Measurements from ENCODE around the gene RELL2. TPM values are rescaled to one million over a fixed set of nuclear protein-coding genes. Genes with fewer than 3 reads are reported as not detected.

The RELL2 gene
- total RNA-seq, 1 donor from 2014 or later = 12.9 TPM

DNA sequence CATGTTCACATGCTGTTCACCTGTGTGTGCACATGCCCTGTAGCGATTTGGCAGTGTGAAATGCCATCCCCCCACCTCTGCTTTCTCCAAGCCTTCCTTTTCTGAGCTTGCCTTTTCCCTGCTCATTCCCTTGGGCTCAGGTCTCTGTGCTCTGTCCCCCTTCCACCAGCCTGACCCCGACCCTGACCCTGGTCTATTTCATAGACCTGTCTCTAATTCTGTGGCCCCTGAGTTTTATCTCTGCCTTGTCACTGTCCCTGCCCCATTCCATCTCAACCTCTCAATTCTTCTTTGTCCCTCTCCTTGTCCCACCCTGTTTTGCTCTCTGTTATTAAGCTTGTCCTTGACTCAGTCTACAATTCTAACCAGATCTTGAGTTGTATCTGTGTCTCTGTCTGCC, 44.5 kb downstream of the RELL2 start:
- Mint-ChIP-seq H3K4me3 (ENCODE audit: unreplicated experiment) (peak overlapping the region; percentile 86), H3K9me3 (ENCODE audit: unreplicated experiment) (no peaks in the 10 kb centered on the region), H3K36me3 (ENCODE audit: low read depth, unreplicated experiment) (peaks cover 4% of the 10 kb centered on the region), H3K27me3 (ENCODE audit: low read depth, unreplicated experiment) (no peaks in the 10 kb centered on the region), H3K27ac (ENCODE audit: unreplicated experiment) (peak overlapping the region; percentile 100), H3K4me1 (ENCODE audit: low read depth, unreplicated experiment) (peaks cover 24% of the 10 kb centered on the region)
- Histone ChIP-seq H3K4me2 (ENCODE audit: low read length) (peak overlapping the region; percentile 88), H3K9me3 (ENCODE audit: insufficient read depth, low read depth, low read length) (no peaks in the 10 kb centered on the region), H3K36me3 (ENCODE audit: insufficient read depth, low read length) (no peaks in the 10 kb centered on the region), H3K27me3 (ENCODE audit: insufficient read depth, low read length) (no peaks in the 10 kb centered on the region), H2AFZ (ENCODE audit: low read depth, low read length) (peak overlapping the region; percentile 70), H3K4me1 (ENCODE audit: insufficient read depth, low read length) (peaks cover 24% of the 10 kb centered on the region), H4K20me1 (ENCODE audit: insufficient read depth, low read length) (no peaks in the 10 kb centered on the region), H3K27ac (ENCODE audit: low read depth, low read length) (peak overlapping the region; percentile 86), H3K4me3 (ENCODE audit: insufficient read depth, low read depth, low read length) (peak overlapping the region; percentile 46), H3K79me2 (ENCODE audit: insufficient read depth, low read length) (peaks cover 15% of the 10 kb centered on the region), H3K9ac (ENCODE audit: low read length) (peak overlapping the region; percentile 84)
- DNase-seq (ENCODE audit: low read depth) (no peak), FAIRE-seq (no peak)
- TF ChIP-seq EZH2 (IDR thresholded peaks at IDR 0.05; ENCODE audit: insufficient read depth, low read length) (no peak), CTCF (IDR thresholded peaks at IDR 0.05; ENCODE audit: insufficient read depth, low read depth, low read length) (no peak)

DNA sequence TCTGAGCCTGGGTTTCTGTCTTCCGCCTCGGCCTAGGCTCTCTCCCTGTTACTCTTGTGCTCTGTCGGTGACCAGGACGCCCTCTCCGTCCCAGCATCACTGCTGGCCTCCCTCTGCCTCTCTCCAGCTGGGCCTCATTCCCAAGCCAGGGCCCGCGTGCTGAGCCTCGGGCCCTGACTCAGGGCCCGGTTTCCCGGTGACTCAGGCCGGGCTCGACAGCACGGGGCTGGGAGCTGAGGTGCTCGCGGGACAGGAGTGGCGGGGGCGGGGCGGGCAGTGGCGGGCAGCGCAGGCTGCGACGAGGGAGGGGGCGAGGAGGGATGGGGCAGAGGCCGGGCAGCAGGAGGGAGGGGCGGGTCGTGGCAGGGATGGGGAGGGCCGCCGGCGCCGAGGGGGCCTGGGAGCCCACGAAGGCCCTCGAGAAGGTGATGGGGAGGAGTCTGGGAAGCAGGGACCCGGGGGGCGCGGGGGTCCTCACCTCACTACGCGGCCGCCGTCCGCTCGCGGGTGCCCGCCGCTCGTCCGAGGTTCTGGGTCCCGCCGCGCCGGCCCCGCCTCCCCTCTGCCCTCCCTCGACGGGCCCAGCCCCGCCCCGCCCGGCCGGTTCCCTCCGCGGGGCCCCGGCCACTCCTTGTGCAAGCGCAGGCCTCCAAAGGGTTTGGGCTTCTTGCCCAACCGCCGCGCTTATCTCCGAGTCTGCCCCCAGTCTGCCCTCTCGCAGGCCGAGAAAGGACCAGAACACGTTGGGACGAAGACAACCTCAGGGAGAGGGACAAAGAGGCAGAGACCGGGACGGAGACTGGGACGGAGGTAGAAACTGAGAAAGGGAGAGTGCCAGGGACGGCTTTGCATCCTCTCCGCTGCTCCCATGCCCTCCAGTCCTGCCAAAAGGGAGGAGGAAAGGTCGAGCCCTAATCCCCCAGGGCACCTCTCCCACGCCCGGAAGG, 45.2 kb downstream of the RELL2 start, which contains the start of gene ARAP3:
TSS of gene ARAP3 (minus strand) at position 536 of the 947 bp plus-strand sequence. CDS start 1,744 bp downstream, outside the sequence.
- Histone ChIP-seq H3K9me3 (ENCODE audit: insufficient read depth, low read depth, low read length) (no peaks in the 10 kb centered on the region), H2AFZ (ENCODE audit: low read depth, low read length) (peak within 1 kb of the TSS; percentile 98), H3K27me3 (ENCODE audit: insufficient read depth, low read length) (no peaks in the 10 kb centered on the region), H3K4me2 (ENCODE audit: low read length) (peak within 1 kb of the TSS; percentile 88), H3K9ac (ENCODE audit: low read length) (peak within 1 kb of the TSS; percentile 84), H3K4me1 (ENCODE audit: insufficient read depth, low read length) (peaks cover 25% of the 10 kb centered on the region), H3K36me3 (ENCODE audit: insufficient read depth, low read length) (no peaks in the 10 kb centered on the region), H3K79me2 (ENCODE audit: insufficient read depth, low read length) (peaks cover 15% of the 10 kb centered on the region), H4K20me1 (ENCODE audit: insufficient read depth, low read length) (no peaks in the 10 kb centered on the region), H3K4me3 (ENCODE audit: insufficient read depth, low read depth, low read length) (peak within 1 kb of the TSS; percentile 46), H3K27ac (ENCODE audit: low read depth, low read length) (peak within 1 kb of the TSS; percentile 86)
- DNase-seq (ENCODE audit: low read depth) (peak; percentile 74), FAIRE-seq (no peak)
- Mint-ChIP-seq H3K9me3 (ENCODE audit: unreplicated experiment) (no peaks in the 10 kb centered on the region), H3K36me3 (ENCODE audit: low read depth, unreplicated experiment) (peaks cover 4% of the 10 kb centered on the region), H3K4me3 (ENCODE audit: unreplicated experiment) (peak within 1 kb of the TSS; percentile 86), H3K4me1 (ENCODE audit: low read depth, unreplicated experiment) (peaks cover 24% of the 10 kb centered on the region), H3K27me3 (ENCODE audit: low read depth, unreplicated experiment) (no peaks in the 10 kb centered on the region), H3K27ac (ENCODE audit: unreplicated experiment) (peak within 1 kb of the TSS; percentile 100)
- no peak for TF ChIP-seq EZH2 (IDR thresholded peaks at IDR 0.05; ENCODE audit: insufficient read depth, low read length)
- TF ChIP-seq CTCF (IDR thresholded peaks at IDR 0.05; ENCODE audit: insufficient read depth, low read depth, low read length) = no peak
